ENCODE measurements around the gene NSUN6. TPM values are rescaled to one million over a fixed set of nuclear protein-coding genes. Genes with fewer than 3 reads are reported as not detected.

NSUN6 gene
- total RNA-seq, 4 donors from 2014 or later, result 8.6 to 69.3 (median 15.4) TPM

GRCh38 chr10:18501198-18501597 lies 150.2 kb downstream of the NSUN6 start:
- Histone ChIP-seq H3K4me3 (no peak overlapping the region), H3K36me3 (no peaks in the 10 kb centered on the region), H3K9me3 (no peaks in the 10 kb centered on the region), H3K27ac (no peak overlapping the region), H3K27me3 (no peaks in the 10 kb centered on the region), H3K4me1 (peaks cover 0 to 3% (median 0%) of the 10 kb centered on the region in 4 donors)
- intact Hi-C loops (cut with DNase I; ENCODE audit: low total_unique reads) (no loop called here), in situ Hi-C loops (cut with MboI; ENCODE audit: low pct_ligation_motif_present in 1 of 4, low pct_unique_long_range_greater_than_20kb in 1 of 4, low sequenced_read_pairs in 3 of 4) (loop anchor here in 1 of 4 donors (25.0 kb wide), 1 partner anchor 111 kb away; no protein-coding TSS in a partner anchor)
- TF ChIP-seq POLR2AphosphoS5 (IDR thresholded peaks at IDR 0.05), result no peak
- no peak for TF ChIP-seq CTCF (IDR thresholded peaks at IDR 0.05)
- TF ChIP-seq POLR2A (IDR thresholded peaks at IDR 0.05), result no peak
- TF ChIP-seq EP300 (IDR thresholded peaks at IDR 0.05; ENCODE audit: low read depth), result no peak
- WGBS, 2 donors (ENCODE audit: low coverage in 1 of 2), result 85 to 91% methylated on average over 2 to 3 of the region's 3 CpGs
- DNase-seq, result no peak

GRCh38 chr10:18500576-18500975 lies 150.8 kb downstream of the NSUN6 start:
- in situ Hi-C loops (cut with MboI; ENCODE audit: low pct_ligation_motif_present in 1 of 4, low pct_unique_long_range_greater_than_20kb in 1 of 4, low sequenced_read_pairs in 3 of 4), result loop anchor here in 1 of 4 donors (25.0 kb wide), 1 partner anchor 112 kb away; no protein-coding TSS in a partner anchor
- TF ChIP-seq POLR2AphosphoS5 (IDR thresholded peaks at IDR 0.05) (no peak), EP300 (IDR thresholded peaks at IDR 0.05; ENCODE audit: low read depth) (no peak), POLR2A (IDR thresholded peaks at IDR 0.05) (no peak), CTCF (IDR thresholded peaks at IDR 0.05) (no peak)
- intact Hi-C loops (cut with DNase I; ENCODE audit: low total_unique reads), result no loop called here
- 82 to 86% methylated on average over 4 to 7 of the region's 7 CpGs for WGBS, 2 donors (ENCODE audit: low coverage in 1 of 2)
- Histone ChIP-seq H3K27me3 (no peaks in the 10 kb centered on the region), H3K36me3 (no peaks in the 10 kb centered on the region), H3K27ac (no peak overlapping the region), H3K4me1 (peaks cover 0 to under 1% (median 0%) of the 10 kb centered on the region in 4 donors), H3K4me3 (no peak overlapping the region), H3K9me3 (no peaks in the 10 kb centered on the region)
- DNase-seq, result no peak

DNA sequence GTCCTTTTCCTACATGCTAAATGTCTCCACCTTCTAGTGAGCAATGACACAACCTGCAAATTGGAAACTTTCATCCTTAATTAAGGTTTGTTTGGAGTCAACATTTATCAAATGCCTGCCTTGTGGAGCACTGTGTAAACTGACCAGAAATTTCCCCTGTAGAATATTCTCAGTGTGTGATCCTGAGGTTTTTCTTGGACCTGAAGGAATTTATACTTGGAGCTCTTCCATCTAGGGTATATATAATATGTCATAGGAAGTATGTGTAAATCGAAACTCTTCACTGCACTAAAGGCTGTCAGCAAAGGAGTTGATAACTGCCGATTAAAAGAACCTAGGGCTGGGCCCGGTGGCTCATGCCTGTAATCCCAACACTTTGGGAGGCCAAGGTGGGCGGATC lies 152.4 kb downstream of the NSUN6 start:
- Histone ChIP-seq H3K27me3 (no peaks in the 10 kb centered on the region), H3K36me3 (no peaks in the 10 kb centered on the region), H3K9me3 (no peaks in the 10 kb centered on the region), H3K27ac (no peak overlapping the region), H3K4me1 (no peaks in the 10 kb centered on the region), H3K4me3 (no peak overlapping the region)
- intact Hi-C loops (cut with DNase I; ENCODE audit: low total_unique reads) (no loop called here), in situ Hi-C loops (cut with MboI; ENCODE audit: low pct_ligation_motif_present in 1 of 4, low pct_unique_long_range_greater_than_20kb in 1 of 4, low sequenced_read_pairs in 3 of 4) (no loop called here)
- 72 to 85% methylated on average over 2 to 4 of the region's 4 CpGs for WGBS, 2 donors (ENCODE audit: low coverage in 1 of 2)
- DNase-seq, result no peak
- TF ChIP-seq EP300 (IDR thresholded peaks at IDR 0.05; ENCODE audit: low read depth), result no peak
- no peak for TF ChIP-seq POLR2AphosphoS5 (IDR thresholded peaks at IDR 0.05)
- no peak for TF ChIP-seq POLR2A (IDR thresholded peaks at IDR 0.05)
- TF ChIP-seq CTCF (IDR thresholded peaks at IDR 0.05), result no peak

GRCh38 chr10:18497806-18498369 lies 153.5 kb downstream of the NSUN6 start:
- 80 to 87% methylated on average over 7 to 8 of the region's 8 CpGs for WGBS, 2 donors (ENCODE audit: low coverage in 1 of 2)
- in situ Hi-C loops (cut with MboI; ENCODE audit: low pct_ligation_motif_present in 1 of 4, low pct_unique_long_range_greater_than_20kb in 1 of 4, low sequenced_read_pairs in 3 of 4), result no loop called here
- TF ChIP-seq EP300 (IDR thresholded peaks at IDR 0.05; ENCODE audit: low read depth) (no peak), CTCF (IDR thresholded peaks at IDR 0.05) (no peak), POLR2A (IDR thresholded peaks at IDR 0.05) (no peak), POLR2AphosphoS5 (IDR thresholded peaks at IDR 0.05) (no peak)
- no peak for DNase-seq
- Histone ChIP-seq H3K9me3 (no peaks in the 10 kb centered on the region), H3K4me1 (no peaks in the 10 kb centered on the region), H3K4me3 (no peak overlapping the region), H3K27ac (no peak overlapping the region), H3K27me3 (no peaks in the 10 kb centered on the region), H3K36me3 (no peaks in the 10 kb centered on the region)
- intact Hi-C loops (cut with DNase I; ENCODE audit: low total_unique reads), result no loop called here

Other genes starting within 250 kb of the NSUN6 start
- gene ARL5B, start 7.8 kb upstream of the NSUN6 start, total RNA-seq, result 10 to 100 TPM; 15.8 to 24.1 (median 18.7) TPM

Data from transverse colon (tissue), 4 donors.